NCI-H187 (cell line): ENCODE data around the gene MACROD2.

Experiments used
- DNase-seq, 2 experiments: peaks; one replicate each; lab custom pipeline; 2025; lab: John Stamatoyannopoulos, UW

MACROD2 gene

GRCh38 chr20:15675061-15675514, 1679.8 kb downstream of the MACROD2 start:
- no peak for DNase-seq

- no peak for DNase-seq
Observed at GRCh38 chr20:15675813-15676484, 1680.6 kb downstream of the MACROD2 start.

DNA sequence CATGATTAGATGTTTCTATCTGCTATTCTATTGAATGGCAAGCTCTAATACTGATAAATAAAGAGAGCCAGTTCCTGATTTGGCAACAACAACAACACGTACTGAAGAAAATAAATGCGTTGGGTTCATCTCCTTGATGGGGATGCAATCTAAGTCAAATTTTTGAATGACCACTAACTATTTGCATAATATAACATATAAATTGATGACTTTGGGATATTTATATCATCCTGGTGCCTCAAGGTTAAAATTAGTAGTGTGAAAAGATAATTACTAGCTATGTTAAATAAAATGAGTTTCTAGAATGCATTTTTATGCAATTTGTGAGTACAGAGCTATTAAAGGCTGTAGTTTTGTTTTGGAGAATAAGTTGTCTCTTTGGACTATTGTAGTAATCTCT, 1681.5 kb downstream of the MACROD2 start:
- DNase-seq, result no peak

DNA sequence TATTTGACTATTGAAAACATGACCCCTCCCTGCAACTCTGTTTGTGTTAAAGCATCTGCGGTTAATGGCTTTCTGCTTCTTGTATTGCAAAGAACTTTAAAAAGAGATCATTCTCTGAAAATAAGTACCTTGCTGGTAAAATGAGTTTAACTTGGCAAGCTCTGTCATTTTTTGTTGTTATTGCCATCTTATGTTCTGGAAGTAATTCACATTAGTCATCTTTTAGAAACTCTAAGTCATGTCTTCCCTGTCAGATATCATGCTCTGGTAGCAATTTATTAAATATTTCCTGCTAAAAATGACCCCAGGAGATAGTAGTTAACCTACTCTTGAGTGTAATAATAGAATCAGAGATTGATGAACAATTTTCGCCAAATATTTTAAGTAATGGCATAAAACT, 1687.4 kb downstream of the MACROD2 start:
- DNase-seq, result no peak

GRCh38 chr20:15692570-15692969, 1697.3 kb downstream of the MACROD2 start:
- DNase-seq, result no peak

- DNase-seq, result no peak
Observed at GRCh38 chr20:15699431-15700146, 1704.3 kb downstream of the MACROD2 start.

DNA sequence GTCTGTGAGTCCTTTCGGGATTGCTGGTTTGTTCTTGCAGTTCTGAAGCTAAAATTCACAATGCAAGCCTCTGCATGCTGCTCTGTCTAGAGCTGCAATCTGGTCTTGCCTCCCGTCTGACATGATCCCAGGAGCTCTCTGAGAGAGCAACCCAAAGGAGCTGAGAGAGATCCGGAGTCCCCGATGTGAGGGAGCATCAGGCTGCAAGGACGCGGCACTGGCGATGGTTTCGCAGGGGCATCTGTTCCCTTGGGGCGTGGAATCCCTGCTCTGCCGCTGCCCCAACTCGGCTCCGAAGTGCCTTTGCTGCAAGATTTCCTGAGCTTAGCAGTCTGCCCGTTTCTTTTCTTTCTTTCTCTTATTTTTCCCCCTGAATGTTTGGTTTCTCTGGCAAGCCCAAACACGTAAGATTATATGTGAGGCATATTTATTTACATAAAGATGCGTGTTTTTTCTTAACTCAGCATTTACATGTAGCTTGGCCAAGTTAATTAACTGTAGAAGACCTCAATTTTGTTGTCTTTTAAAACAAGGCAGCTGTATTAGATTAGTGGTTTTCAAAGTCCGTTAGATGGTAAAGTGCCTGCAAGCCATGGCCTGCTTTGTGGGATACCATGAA, 1704.9 kb downstream of the MACROD2 start:
- no peak for DNase-seq

DNA sequence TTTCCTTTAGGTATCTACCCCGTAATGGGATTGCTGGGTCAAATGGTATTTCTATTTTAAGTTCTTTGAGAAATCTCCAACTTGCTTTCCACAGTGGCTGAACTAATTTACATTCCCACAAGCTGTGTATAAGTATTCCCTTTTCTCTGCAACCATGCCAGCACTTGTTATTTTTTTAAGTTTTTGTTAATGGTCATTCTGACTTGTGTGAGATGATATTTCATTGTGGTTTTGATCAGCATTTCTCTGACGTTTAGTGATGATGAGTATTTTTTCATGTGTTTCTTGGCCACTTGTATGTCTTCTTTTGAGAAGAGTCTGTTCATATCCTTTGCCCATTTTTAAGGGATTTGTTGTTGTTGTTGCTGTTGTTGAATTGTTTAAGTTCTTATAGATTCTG, 1706.8 kb downstream of the MACROD2 start:
- DNase-seq, result no peak

DNA sequence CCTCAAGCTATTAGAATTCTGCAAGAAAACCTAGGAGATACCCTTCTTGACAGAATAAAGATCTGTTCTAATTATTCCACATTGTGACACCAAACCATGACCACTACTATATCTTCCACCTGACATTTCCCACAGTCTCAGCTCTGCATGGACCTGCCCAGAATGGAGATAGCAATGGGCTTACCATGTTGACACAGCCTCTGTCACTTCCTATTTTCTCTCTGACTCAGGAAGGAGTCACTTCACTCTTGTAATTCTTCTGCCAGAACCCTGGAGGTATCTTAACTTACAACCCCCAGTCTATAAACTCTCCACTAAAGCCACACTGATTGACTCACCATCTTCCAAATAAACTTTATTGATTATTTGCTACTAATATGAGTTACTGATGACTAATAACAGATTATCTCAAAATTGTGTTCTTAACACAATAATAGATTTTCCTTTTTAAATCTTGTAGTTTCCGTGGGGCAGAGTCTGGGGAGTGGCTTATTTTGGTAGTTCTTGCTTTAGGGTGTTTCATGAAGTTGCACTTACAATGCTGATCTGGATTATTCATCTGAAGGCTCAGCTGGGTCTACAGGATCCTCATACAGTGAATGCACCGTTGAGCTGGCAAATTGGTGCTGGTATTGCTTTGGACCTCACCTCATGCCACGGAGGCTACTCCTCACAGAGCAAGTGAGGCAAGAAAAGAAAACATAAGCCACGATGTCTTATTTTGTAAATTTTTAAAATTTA, 1708.0 kb downstream of the MACROD2 start:
- DNase-seq, result no peak

- DNase-seq, result no peak
Observed at GRCh38 chr20:15705975-15706374, 1710.7 kb downstream of the MACROD2 start.

GRCh38 chr20:15706719-15707118, 1711.4 kb downstream of the MACROD2 start:
- no peak for DNase-seq

GRCh38 chr20:15708984-15709598, 1713.8 kb downstream of the MACROD2 start:
- DNase-seq, result peak; percentile 20 to 24

GRCh38 chr20:15710636-15711035, 1715.3 kb downstream of the MACROD2 start:
- DNase-seq, result no peak

DNA sequence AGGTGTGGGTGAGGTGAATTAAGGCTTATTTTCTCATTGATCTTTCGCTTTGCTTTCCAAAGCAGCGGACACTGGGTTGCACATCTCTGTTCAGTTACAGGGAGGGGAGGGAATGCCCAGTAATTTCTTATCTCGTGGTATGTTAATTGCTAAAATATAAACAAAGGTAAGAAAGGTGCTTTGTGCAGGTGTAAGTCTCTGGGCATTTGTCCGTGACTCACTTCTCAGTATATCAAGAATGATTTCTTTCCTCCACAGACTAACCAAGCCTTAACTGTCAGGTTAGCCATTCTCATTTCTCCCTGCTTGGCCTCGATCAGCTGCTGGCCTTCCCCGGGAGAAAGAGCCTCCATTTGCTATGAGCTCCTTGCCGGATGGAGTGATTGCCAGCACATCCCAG, 1715.9 kb downstream of the MACROD2 start:
- DNase-seq, result no peak

DNA sequence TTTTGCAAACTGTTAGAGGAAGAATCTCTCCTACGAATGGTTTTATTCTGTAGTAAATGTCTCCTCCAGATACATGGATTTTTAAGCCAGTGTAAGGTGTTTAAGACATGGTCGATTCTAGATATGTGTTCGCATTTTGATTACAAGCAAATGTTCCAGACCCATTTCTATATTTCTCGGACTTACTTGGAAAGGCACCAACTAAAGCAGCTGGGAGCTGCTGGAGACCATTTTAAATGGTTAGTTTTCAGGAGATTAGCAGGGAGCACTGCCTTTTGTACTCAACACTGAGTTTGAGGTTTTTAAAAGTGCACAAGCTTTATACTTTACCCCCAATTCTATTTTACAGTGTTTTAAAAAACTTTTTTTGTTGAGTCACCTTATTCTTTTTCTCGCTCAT, 1720.9 kb downstream of the MACROD2 start:
- DNase-seq, result no peak

DNA sequence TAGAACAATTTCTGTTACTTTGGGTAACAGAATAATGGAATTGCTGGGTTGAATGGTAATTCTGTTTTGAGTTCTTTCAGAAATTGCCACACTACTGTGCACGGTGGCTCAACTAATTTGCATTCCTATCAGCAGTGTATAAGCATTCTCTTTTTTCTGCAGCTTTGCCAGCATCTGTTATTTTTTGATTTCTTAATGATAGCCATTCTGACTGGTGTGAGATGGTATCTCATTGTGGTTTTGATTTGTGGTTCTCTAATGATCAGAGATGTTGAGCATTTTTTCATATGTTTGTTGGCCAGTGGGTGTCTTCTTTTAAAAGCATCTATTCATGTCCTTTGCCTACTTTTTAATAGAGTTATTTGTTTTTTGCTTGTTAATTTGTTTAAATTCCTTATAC, 1731.1 kb downstream of the MACROD2 start:
- DNase-seq, result no peak

GRCh38 chr20:15734052-15734451, 1738.7 kb downstream of the MACROD2 start:
- no peak for DNase-seq

DNA sequence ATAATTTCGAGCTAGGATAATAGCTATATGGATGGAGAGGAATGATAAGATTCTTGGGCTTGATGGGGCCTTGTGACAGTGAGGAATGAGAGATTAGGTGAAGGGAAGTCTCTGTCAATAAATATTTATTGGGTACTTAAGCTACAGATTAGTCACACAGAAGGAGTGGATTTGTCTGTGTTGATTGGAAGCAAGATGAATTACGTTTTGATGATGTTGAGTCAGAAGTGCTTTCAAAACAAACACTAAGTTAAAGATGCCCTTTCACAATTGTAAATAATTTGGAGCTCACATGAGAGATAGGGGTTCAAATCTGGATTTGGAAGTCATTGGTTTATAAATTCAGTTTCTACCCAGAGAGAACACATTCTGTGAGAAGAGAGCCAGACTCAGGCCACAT, 1743.7 kb downstream of the MACROD2 start:
- no peak for DNase-seq

DNA sequence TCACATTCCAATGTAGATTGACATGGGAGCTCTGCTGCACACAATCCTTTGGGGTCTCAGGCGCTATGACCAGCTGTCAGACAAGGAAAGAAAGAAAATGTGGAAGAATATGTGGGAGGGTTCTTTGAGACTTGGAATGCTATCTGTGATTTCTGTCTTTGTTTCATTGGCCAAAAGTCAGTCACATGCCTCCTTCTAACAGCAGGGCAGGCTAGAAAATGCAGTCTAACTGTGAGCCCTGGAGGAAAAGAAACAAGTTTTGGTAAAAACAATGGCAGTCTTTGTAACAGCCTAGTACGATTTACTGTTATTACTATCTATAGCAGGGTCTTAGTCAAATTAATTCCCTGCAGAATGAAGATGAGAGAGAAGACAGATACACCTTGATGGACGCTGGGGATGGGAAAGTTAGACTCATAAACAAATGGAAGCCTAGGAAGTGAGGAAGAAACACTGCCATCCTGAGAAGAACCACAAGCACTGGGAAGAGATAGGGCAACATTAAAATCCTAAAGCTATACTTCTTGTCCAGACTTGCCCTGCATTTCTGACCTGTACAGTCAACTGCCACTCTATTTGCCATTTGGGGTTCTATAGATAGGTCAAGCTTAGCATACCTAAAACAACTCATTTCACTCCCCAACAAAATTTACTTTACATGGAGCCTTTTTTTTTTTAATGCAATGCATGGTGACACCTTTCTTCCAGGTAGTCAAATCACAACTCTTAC, 1744.9 kb downstream of the MACROD2 start:
- DNase-seq, result no peak

GRCh38 chr20:15742087-15742486, 1746.8 kb downstream of the MACROD2 start:
- no peak for DNase-seq

DNA sequence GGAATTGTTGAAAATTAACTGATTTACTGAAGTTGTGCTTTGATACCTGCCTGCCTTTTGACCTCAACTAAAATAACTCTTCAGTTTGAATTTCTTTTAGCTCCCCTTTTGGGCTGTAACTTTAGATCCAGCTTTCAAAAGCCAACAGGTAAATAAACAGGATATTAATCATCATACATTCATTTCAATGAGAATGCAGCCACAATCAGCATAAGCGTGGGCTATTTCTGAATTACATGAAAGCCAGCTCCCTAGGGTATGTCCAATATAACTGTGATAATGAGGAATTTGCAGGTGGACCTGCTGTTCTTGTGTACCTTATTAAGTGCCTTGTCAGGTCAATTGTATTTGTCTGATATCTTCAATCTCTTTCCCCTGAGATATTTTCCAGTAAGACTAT, 1747.3 kb downstream of the MACROD2 start:
- DNase-seq, result no peak
